Heart left ventricle (tissue), 16 donors: Measurements from ENCODE around the gene LCP2. TPM values are rescaled to one million over a fixed set of nuclear protein-coding genes. Genes with fewer than 3 reads are reported as not detected.

ENCODE experiments used
- ATAC-seq, 4 donors: fragments of 200-7000 bp; cut with Tn5 transposase; one replicate each; pipeline ENCODE4 v1.9.1; 2020 to 2022; ENCODE audit warnings: moderate library complexity in 4 of 4, mild to moderate bottlenecking in 3 of 4, moderate number of reproducible peaks in 1 of 4
- DNase-seq, 5 donors: peaks; one replicate each; pipeline ENCODE4 v3.0.0-alpha.2; 2020
- H3K27ac ChIP-seq, 12 donors: fragments of 200-600 bp; sonication (generic) in 4 of 12; one replicate each; pipeline versions ENCODE4 v1.5.0 to v1.8.0; 2016 to 2022; ENCODE audit warnings: mild to moderate bottlenecking in 2 of 12
- H3K27me3 ChIP-seq, 9 donors: fragments of 200-600 bp; sonication (generic) in 2 of 9; one replicate each; pipeline versions ENCODE4 v1.5.1 to v1.8.0; 2016 to 2022; ENCODE audit warnings: mild to moderate bottlenecking in 3 of 9
- H3K36me3 ChIP-seq, 9 donors: fragments of 200-600 bp; sonication (generic) in 2 of 9; one replicate each; pipeline versions ENCODE4 v1.5.0 to v1.8.0; 2018 to 2022; ENCODE audit warnings: mild to moderate bottlenecking in 2 of 9
- H3K4me1 ChIP-seq, 12 donors: fragments of 200-600 bp; sonication (generic) in 4 of 12; one replicate each; pipeline versions ENCODE4 v1.5.0 to v1.8.0; 2016 to 2022; ENCODE audit warnings: mild to moderate bottlenecking in 3 of 12
- H3K4me3 ChIP-seq, 12 donors: fragments of 200-600 bp; sonication (generic) in 4 of 12; one replicate each; pipeline versions ENCODE4 v1.5.0 to v1.8.0; 2017 to 2022; ENCODE audit warnings: mild to moderate bottlenecking in 9 of 12, moderate library complexity in 4 of 12
- H3K9me3 ChIP-seq, 12 donors: fragments of 200-600 bp; sonication (generic) in 4 of 12; one replicate each; pipeline versions ENCODE4 v1.5.0 to v1.8.0; 2016 to 2022; ENCODE audit warnings: mild to moderate bottlenecking in 1 of 12
- POLR2A ChIP-seq, 2 donors: fragments of 450-650 bp; IDR thresholded peaks; one replicate each; pipeline ENCODE4 v1.6.1; 2017; ENCODE audit warnings: antibody characterized with exemption in 2 of 2, mild to moderate bottlenecking in 2 of 2, moderate library complexity in 2 of 2
- WGBS, 4 donors: extraction: QIAGEN DNeasy Blood & Tissue Kit in 2 of 4; methylation state at CpG; one replicate each; pipeline versions ENCODE4 v1.1.5 to v1.1.7; 2013 to 2018; 5-methylcytosine and 5-hydroxymethylcytosine counted together
- intact Hi-C, 10 donors: fragments of 100-400 bp; cut with DNase I; formaldehyde crosslinking; loops; one replicate each; pipeline versions ENCODE4 v1.11.1 to v1.14.2; 2022
- polyA plus RNA-seq, 2 donors: library from polyadenylated mRNA; stranded (reverse); fragments of 200-250 nt; gene quantifications; one replicate each; pipeline ENCODE4 v1.2.3, GENCODE V29; 2013
- total RNA-seq, 9 donors: library from RNA; depleted of rRNA in 2 of 9; stranded (reverse); fragments of >200 nt in 2 of 9; fragmentation: NEBNext Ultra II Directional in 3 of 9; extraction: Animal tissue kit (Norgen Biotek cat#: 25700) in 3 of 9; gene quantifications; one replicate each; pipeline versions ENCODE4 v1.1.0 to v1.2.4, GENCODE V29; 2016 to 2023
- TF ChIP-seq, protein P1 (sequence below), 12 donors: fragments of 200-600 bp; sonication (generic) in 4 of 12; IDR thresholded peaks; one replicate each; pipeline versions ENCODE4 v1.5.0 to v1.8.0; 2018 to 2022; ENCODE audit warnings: antibody characterized with exemption in 12 of 12, mild to moderate bottlenecking in 5 of 12
- donor health status: ischemic (EF 13 %, LVEDD 7.1; RV severe dilation, severe dysfunction).
- donor health status: healthy with polysubstance abuse.
- donor health status: DM: no; HTN: yes; CAD: no.
- donor health status: DM: no; HTN: no; CAD: no.
- donor health status: ischemic (EF 25% LVEDD 6.9; RV normal size, moderate dysfunction).
- donor health status: ischemic (EF 25% LVEDD 5.7; RV mildly dilated, moderate dysfunction).
- donor health status: healthy.
- donor health status: DM: yes; HTN: yes; CAD: no.
- donor health status: ischemic (EF 35%, LVEDD 5.7; RV mildly dilated, moderate dysfunction).
- donor health status: nonischemic (EF 11% LVEDD 7.7; RV severe dilation, severe dysfunction).
- donor health status: DM: yes; HTN: yes; CAD: no.
- donor health status: PGD.
- donor health status: ischemic (EF 29% LVEDD 5.4; RV normal size, mild dysfunction).
- donor health status: nonischemic (EF 23%, LVEDD 6.1; RV moderate dilation, normal function).

LCP2 gene
- total and polyA plus RNA-seq, 11 donors, result 2.2 to 73.7 (median 4.6) TPM

DNA sequence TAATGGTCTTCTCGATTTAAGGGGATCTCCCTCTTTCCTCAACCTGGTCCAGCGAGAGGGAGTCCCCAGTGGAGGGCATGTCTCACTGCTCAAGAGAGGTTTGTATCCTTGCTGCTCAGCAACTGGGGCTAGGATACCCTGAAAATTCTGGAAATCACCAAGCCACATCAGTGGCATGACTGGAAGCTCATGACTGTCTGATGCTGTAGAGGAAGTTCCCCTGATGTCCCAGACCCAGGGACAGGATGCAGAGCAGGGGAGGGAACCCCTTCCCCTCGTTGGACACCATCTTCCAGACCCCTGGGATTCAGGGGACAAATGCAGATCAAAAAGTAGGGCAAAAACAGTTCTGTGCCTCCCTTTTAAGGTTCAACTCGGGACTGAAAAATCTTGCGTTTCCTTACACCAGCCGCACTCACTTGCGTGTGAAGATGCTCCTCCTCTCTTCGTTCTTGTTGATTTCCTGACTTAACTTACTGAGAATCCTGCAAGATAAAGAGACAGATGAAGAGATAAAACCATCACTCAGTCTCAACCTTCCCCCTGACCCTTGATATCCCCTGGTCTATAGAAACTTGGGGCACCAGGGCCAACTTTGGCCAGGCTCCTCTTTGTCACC lies 22.1 kb downstream of the LCP2 start:
- TF ChIP-seq, protein P1, sequence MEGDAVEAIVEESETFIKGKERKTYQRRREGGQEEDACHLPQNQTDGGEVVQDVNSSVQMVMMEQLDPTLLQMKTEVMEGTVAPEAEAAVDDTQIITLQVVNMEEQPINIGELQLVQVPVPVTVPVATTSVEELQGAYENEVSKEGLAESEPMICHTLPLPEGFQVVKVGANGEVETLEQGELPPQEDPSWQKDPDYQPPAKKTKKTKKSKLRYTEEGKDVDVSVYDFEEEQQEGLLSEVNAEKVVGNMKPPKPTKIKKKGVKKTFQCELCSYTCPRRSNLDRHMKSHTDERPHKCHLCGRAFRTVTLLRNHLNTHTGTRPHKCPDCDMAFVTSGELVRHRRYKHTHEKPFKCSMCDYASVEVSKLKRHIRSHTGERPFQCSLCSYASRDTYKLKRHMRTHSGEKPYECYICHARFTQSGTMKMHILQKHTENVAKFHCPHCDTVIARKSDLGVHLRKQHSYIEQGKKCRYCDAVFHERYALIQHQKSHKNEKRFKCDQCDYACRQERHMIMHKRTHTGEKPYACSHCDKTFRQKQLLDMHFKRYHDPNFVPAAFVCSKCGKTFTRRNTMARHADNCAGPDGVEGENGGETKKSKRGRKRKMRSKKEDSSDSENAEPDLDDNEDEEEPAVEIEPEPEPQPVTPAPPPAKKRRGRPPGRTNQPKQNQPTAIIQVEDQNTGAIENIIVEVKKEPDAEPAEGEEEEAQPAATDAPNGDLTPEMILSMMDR (IDR thresholded peaks at IDR 0.05), result no peak
- no peak for TF ChIP-seq POLR2A (IDR thresholded peaks at IDR 0.05)
- WGBS, 4 donors, result 75 to 88% (median 84%) methylated on average over 8 of the region's 8 CpGs
- Histone ChIP-seq H3K4me3 (peak overlapping the region in 1 of 12 donors; percentile 3), H3K9me3 (no peaks in the 10 kb centered on the region), H3K36me3 (peaks cover 0 to 62% (median 0%) of the 10 kb centered on the region in 9 donors), H3K4me1 (peaks cover 0 to 96% (median 10%) of the 10 kb centered on the region in 12 donors), H3K27ac (peak overlapping the region in 1 of 12 donors; percentile 94), H3K27me3 (no peaks in the 10 kb centered on the region)
- ATAC-seq, result no peak
- intact Hi-C loops, result loop anchor here in 4 of 10 donors (5.0 to 10.0 kb wide), 3 partner anchors 57 to 62 kb away; no protein-coding TSS in a partner anchor
- no peak for DNase-seq

DNA sequence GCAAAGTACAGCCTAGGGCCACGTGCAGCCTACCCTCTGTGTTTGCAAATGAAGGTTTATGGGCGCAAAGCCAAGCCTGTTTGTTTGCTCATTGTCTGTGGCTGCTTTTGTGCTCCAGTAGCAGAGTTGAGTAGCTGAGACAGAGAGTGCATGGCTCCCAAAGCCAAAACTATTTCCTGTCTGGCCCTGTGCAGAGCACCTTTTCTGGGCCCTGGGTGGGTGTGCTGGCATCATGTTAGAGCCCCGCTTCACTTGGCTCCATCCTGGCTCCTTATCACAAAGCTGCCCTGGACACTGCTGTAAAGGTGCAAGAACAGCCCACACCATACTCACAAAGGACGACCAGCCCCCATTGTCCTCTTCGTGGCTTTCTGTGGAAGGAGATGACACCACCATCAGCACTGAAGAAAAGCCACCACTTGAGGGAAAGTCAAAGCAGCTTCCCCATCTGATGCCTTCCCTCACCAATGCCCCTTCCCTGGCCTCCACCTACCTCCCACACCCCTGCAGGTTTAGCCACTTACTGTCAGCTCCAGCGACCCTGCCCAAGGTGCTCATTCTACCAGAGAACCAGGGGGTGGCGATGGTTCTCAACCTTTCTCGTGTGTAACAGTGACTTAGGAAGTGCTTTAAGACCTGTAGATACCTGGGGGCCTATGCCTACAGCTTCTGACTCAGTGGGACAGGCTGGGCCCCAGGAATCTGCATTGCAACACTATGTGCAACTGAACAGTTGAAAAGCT lies 23.4 kb downstream of the LCP2 start:
- H3K27me3 ChIP-seq, result no peaks in the 10 kb centered on the region
- intact Hi-C loops, result loop anchor here in 2 of 10 donors (2.0 to 10.0 kb wide), 4 partner anchors 61 to 148 kb away; no protein-coding TSS in a partner anchor

DNA sequence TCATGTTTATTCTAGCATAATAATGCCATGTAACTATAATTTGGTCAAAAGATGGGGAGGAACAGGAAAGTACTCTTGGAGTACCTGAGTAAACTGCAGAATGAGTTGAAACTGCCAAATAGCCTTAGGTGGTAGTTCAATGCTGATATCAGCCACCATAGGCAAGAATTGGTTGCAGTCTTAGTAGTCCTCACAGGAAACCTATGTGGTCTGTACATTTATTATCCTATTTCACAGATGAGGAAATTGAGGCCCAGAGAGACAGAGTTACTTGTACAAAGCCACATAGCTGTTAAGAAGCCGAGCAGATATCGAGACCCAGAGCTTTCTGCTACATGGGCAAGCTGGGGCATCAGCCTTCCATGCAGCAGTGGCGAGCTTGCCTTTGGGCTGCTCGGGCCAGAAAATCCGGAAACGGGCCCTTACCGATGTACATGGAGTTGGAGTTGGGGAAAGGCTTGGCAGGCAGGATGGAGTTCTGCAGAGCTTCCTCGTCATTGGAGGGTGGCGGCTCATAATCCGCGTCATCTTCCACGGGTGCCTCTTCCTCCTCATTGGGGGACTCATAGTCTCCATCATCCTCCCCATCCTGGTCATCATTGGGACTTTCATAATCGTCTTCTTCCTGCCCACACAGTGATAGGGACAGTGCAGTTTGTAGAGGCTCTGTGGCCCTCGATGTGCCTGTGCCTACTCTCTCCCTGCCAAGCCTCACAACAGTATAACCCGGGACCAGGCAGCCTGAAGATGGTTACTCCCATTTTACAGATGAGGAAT lies 27.1 kb downstream of the LCP2 start:
- H3K4me3 ChIP-seq, result no peak overlapping the region
- peaks cover 0 to 100% (median 10%) of the 10 kb centered on the region in 12 donors for H3K4me1 ChIP-seq
- WGBS, 4 donors, result 81 to 93% (median 88%) methylated on average over 15 of the region's 15 CpGs
- ATAC-seq, result no peak
- TF ChIP-seq, protein P1 (IDR thresholded peaks at IDR 0.05), result no peak
- no peak for TF ChIP-seq POLR2A (IDR thresholded peaks at IDR 0.05)
- DNase-seq, result no peak
- H3K27me3 ChIP-seq, result peaks cover 0 to 5% (median 0%) of the 10 kb centered on the region in 9 donors
- intact Hi-C loops, result loop anchor here in 2 of 10 donors (2.0 to 10.0 kb wide), 4 partner anchors 64 to 152 kb away; no protein-coding TSS in a partner anchor
- peak overlapping the region in 1 of 12 donors; percentile 94 for H3K27ac ChIP-seq
- peaks cover 0 to 95% (median 0%) of the 10 kb centered on the region in 9 donors for H3K36me3 ChIP-seq
- no peaks in the 10 kb centered on the region for H3K9me3 ChIP-seq

More for the DNA sequence above, 23.4 kb downstream of the LCP2 start:
- Histone ChIP-seq H3K36me3 (peaks cover 0 to 73% (median 0%) of the 10 kb centered on the region in 9 donors), H3K9me3 (no peaks in the 10 kb centered on the region), H3K4me1 (peaks cover 0 to 96% (median 4%) of the 10 kb centered on the region in 12 donors), H3K4me3 (peak overlapping the region in 1 of 12 donors; percentile 3), H3K27ac (peak overlapping the region in 1 of 12 donors; percentile 94)
- peak in 1 of 4 donors; percentile 45 for ATAC-seq
- TF ChIP-seq POLR2A (IDR thresholded peaks at IDR 0.05), result no peak
- TF ChIP-seq, protein P1 (IDR thresholded peaks at IDR 0.05), result peak in 7 of 12 donors; percentile 7 to 58 (median 30)
- whole genome bisulfite sequencing, 4 donors, result 74 to 82% (median 77%) methylated on average over 8 of the region's 8 CpGs
- DNase-seq, result peak in 1 of 5 donors; percentile 45
